Adrenal gland (tissue), 12 donors: ENCODE measurements around the gene UBE2J2. TPM values are rescaled to one million over a fixed set of nuclear protein-coding genes. Genes with fewer than 3 reads are reported as not detected.

ENCODE experiments used
- DNase-seq, 7 donors: peaks; one replicate each; pipeline ENCODE4 v3.0.0-alpha.2; 2019 to 2020
- H3K27ac ChIP-seq, 5 donors: fragments of 200-600 bp; sonication (generic) in 4 of 5; 1 replicate in 3 of 5; 2 replicates in 2 of 5; pipeline versions ENCODE4 v1.5.1 to v1.8.0; 2016 to 2020; ENCODE audit warnings: mild to moderate bottlenecking in 1 of 5
- H3K27me3 ChIP-seq: fragments of 200-600 bp; 2 replicates; pipeline ENCODE4 v1.8.0; 2021
- H3K36me3 ChIP-seq, 2 donors: fragments of 200-600 bp; replicated peaks in 1 of 2; 1 replicate in 1 of 2; 2 replicates in 1 of 2; pipeline versions ENCODE4 v1.5.1 to v1.8.0; 2018 to 2022
- H3K4me1 ChIP-seq, 2 donors: fragments of 200-600 bp; replicated peaks in 1 of 2; 1 replicate in 1 of 2; 2 replicates in 1 of 2; pipeline versions ENCODE4 v1.5.1 to v1.8.0; 2018 to 2021
- H3K4me3 ChIP-seq, 4 donors: fragments of 200-600 bp; sonication (generic) in 3 of 4; one replicate each; pipeline ENCODE4 v1.5.1; 2016 to 2018
- H3K9me3 ChIP-seq, 3 donors: fragments of 200-600 bp; sonication (generic) in 1 of 3; replicated peaks in 1 of 3; 1 replicate in 2 of 3; 2 replicates in 1 of 3; pipeline versions ENCODE4 v1.5.1 to v1.8.0; 2016 to 2021
- POLR2A ChIP-seq, 2 donors: fragments of 450-650 bp; IDR thresholded peaks; one replicate each; pipeline ENCODE4 v1.6.1; 2017; ENCODE audit warnings: antibody characterized with exemption in 2 of 2, mild to moderate bottlenecking in 2 of 2, moderate library complexity in 1 of 2
- WGBS, 4 donors: extraction: QIAGEN DNeasy Blood & Tissue Kit in 2 of 4; methylation state at CpG; one replicate each; pipeline versions ENCODE4 v1.1.5 to v1.1.7; 2013 to 2017; 5-methylcytosine and 5-hydroxymethylcytosine counted together
- intact Hi-C, 2 donors: fragments of 100-400 bp; cut with DNase I; formaldehyde crosslinking; loops; one replicate each; pipeline versions ENCODE4 v1.14.1 to v1.15.0; 2022 to 2023
- polyA plus RNA-seq, 3 donors: library from polyadenylated mRNA; stranded (reverse); fragments of 200-250 nt in 2 of 3; fragments of 350-450 nt in 1 of 3; fragmentation: Illumina TruSeq in 1 of 3; extraction: RNeasy Lipid Tissue Mini Kit (QIAGEN cat#74804) in 1 of 3; gene quantifications; one replicate each; pipeline ENCODE4 v1.2.3, GENCODE V29; 2013 to 2014
- total RNA-seq, 9 donors: library from RNA; depleted of rRNA in 4 of 9; stranded (reverse); fragments of >200 nt in 4 of 9; fragments of 120-200 nt in 1 of 9; fragmentation: NEBNext Ultra II Directional in 1 of 9; extraction: Animal tissue kit (Norgen Biotek cat#: 25700) in 1 of 9; gene quantifications; one replicate each; pipeline versions ENCODE4 v1.1.0 to v1.2.4, GENCODE V29; 2013 to 2023
- TF ChIP-seq, protein P1 (sequence below), 6 experiments: fragments of 450-650 bp in 4 of 6; fragments of 200-600 bp in 2 of 6; sonication (generic) in 1 of 6; IDR thresholded peaks; 1 replicate in 5 of 6; 2 replicates in 1 of 6; pipeline versions ENCODE4 v1.5.1 to v1.8.0; 2016 to 2021; ENCODE audit warnings: antibody characterized with exemption in 6 of 6, mild to moderate bottlenecking in 2 of 6, moderate library complexity in 1 of 6
- donor health status: healthy with polysubstance abuse.
- donor health status: Bipolar disorder and iron deficiency.
- donor health status: DM: yes; HTN: yes; CAD: no.
- donor health status: DM: no; HTN: no; CAD: no.
- donor health status: DM: no; HTN: no; CAD: no.
- donor health status: DM: yes; HTN: yes; CAD: no.

The UBE2J2 gene
- total and polyA plus RNA-seq, 12 donors: 30.1 to 74.4 (median 49.8) TPM

GRCh38 chr1:1215881-1216605, 57.6 kb downstream of the UBE2J2 start:
- Histone ChIP-seq H3K4me1 (peaks cover 3 to 5% of the 10 kb centered on the region in 2 donors), H3K36me3 (peaks cover 0 to 37% of the 10 kb centered on the region in 2 donors), H3K4me3 (no peak overlapping the region), H3K9me3 (no peaks in the 10 kb centered on the region), H3K27ac (no peak overlapping the region), H3K27me3 (no peaks in the 10 kb centered on the region)
- DNase-seq: no peak
- intact Hi-C loops: no loop called here
- TF ChIP-seq, protein P1, sequence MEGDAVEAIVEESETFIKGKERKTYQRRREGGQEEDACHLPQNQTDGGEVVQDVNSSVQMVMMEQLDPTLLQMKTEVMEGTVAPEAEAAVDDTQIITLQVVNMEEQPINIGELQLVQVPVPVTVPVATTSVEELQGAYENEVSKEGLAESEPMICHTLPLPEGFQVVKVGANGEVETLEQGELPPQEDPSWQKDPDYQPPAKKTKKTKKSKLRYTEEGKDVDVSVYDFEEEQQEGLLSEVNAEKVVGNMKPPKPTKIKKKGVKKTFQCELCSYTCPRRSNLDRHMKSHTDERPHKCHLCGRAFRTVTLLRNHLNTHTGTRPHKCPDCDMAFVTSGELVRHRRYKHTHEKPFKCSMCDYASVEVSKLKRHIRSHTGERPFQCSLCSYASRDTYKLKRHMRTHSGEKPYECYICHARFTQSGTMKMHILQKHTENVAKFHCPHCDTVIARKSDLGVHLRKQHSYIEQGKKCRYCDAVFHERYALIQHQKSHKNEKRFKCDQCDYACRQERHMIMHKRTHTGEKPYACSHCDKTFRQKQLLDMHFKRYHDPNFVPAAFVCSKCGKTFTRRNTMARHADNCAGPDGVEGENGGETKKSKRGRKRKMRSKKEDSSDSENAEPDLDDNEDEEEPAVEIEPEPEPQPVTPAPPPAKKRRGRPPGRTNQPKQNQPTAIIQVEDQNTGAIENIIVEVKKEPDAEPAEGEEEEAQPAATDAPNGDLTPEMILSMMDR (IDR thresholded peaks at IDR 0.05): no peak
- no peak for TF ChIP-seq POLR2A (IDR thresholded peaks at IDR 0.05)
- WGBS, 4 donors: 82 to 100% (median 92%) methylated on average over 1 to 21 of the region's 21 CpGs

DNA sequence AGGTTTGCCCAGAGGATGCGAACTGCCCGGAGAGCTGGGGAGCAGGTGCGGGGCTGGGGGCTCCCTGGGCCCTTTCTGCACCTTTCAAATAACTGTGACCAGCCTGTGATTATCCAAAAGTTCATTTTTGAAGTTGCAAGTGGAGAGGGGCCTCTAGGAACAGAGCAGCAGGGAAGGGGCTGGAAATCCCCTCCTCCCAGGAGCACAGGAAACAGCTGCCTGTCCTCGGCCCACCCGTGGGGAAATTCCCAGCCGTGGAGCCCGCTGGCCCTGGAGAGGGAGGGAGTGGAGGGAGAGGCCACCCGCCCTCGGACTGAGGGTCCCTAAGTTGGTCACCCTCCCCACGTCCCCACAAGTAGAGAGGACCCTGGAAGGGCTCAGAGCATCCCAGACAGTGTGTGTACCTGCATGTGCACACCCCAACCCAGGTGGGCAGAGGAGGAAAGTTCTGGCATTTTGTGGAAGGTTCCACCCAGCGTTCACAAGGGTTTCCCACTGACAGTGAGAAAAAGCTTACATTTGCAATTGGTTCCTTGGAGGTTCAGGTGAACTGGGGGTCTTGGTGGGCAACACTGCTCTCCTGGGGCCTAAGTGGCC, 58.5 kb downstream of the UBE2J2 start:
- no peak for DNase-seq
- TF ChIP-seq, protein P1 (IDR thresholded peaks at IDR 0.05): no peak
- no peak for TF ChIP-seq POLR2A (IDR thresholded peaks at IDR 0.05)
- Histone ChIP-seq H3K27ac (no peak overlapping the region), H3K9me3 (no peaks in the 10 kb centered on the region), H3K27me3 (no peaks in the 10 kb centered on the region), H3K36me3 (peaks cover 0 to 28% of the 10 kb centered on the region in 2 donors), H3K4me3 (no peak overlapping the region), H3K4me1 (no peaks in the 10 kb centered on the region)
- 49 to 88% (median 55%) methylated on average over 1 to 11 of the region's 11 CpGs for WGBS, 4 donors
- intact Hi-C loops: no loop called here

DNA sequence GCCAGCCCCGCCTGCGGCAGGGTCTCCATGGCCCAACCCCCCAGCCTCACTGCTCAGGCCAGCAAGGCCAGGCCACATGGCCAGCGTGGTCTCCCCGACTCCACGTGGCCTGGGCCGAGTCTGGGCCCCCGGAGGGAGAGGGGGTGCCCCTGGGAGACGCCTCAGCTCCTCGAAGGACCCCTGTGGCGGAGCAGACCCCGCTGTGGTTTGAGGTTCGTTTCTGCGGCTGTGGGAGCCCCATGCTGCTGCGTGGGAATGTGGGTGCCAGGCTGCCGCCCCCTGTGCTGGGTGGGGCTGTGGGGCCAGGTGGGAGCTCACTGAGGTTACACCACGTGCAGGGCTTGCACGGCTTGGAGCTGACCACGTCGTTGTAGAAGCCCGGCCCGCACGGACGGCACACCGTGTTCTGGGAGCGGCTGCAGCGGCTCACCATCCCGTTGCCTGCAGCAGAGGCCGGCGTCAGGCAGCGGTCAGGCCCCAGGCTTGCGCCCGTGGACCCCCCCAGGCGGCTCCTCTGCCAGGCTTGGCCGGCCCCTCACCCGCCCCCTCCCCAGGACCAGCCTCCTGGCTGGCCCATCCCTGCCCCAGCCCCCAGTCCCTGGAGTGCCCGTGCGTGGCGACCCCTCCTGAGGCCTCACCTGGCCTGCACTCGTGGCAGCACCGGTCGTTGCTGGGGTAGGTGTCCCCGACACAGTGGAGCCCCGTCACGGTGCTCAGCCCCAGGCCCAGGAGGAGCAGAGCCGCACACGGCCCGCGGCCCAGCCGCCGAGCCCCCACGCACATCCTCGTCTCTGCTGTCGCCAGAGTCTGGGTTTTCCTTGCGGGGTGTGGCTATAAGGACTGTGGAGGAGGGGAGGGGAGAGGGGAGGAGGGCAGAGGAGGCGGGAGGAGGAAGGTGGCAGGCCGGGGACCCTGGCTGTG, 60.0 kb downstream of the UBE2J2 start, which contains the start of gene TNFRSF4:
TNFRSF4 (minus strand) TSS at position 809 of the 921 bp plus-strand sequence; CDS start at position 783, 26 bp downstream.
- Histone ChIP-seq H3K9me3 (no peaks in the 10 kb centered on the region), H3K4me1 (peaks cover 0 to under 1% of the 10 kb centered on the region in 2 donors), H3K27ac (peak within 1 kb of the TSS in 1 of 5 donors; percentile 29), H3K27me3 (no peaks in the 10 kb centered on the region), H3K4me3 (peak within 1 kb of the TSS in 1 of 4 donors; percentile 23), H3K36me3 (peaks cover 0 to 21% of the 10 kb centered on the region in 2 donors)
- no peak for DNase-seq
- WGBS, 4 donors: 47 to 76% (median 53%) methylated on average over 17 to 56 of the region's 56 CpGs
- intact Hi-C loops: loop anchor here in 1 of 2 donors (5.0 kb wide), 1 partner anchor 81 kb away; no protein-coding TSS in a partner anchor
- TF ChIP-seq POLR2A (IDR thresholded peaks at IDR 0.05): no peak
- TF ChIP-seq, protein P1 (IDR thresholded peaks at IDR 0.05): no peak
